Fibroblast of the aortic adventitia (primary cell): ENCODE results near the gene NECAB2. TPM values are rescaled to one million over a fixed set of nuclear protein-coding genes. Genes with fewer than 3 reads are reported as not detected.

Experiments used
- DNase-seq: peaks from one replicate; pipeline ENCODE4 v3.0.0-alpha.2; 2010; ENCODE audit warnings: low read depth
- H3K4me3 ChIP-seq: 2 replicates; pipeline ENCODE4 v1.5.1; 2011; ENCODE audit warnings: low read depth, mild to moderate bottlenecking, control low read depth, low read length, moderate library complexity
- total RNA-seq: library from RNA; depleted of rRNA; stranded (reverse); fragments of >200 nt; gene quantifications from 2 replicates; pipeline ENCODE4 v1.2.3, GENCODE V29; 2012; ENCODE audit warnings: low replicate concordance
- TF ChIP-seq, protein P1 (sequence below): IDR thresholded peaks from 2 replicates; pipeline ENCODE4 v1.5.1; 2011; ENCODE audit warnings: mild to moderate bottlenecking, low read length, control low read depth, inconsistent platforms; ENCODE audit not compliant: insufficient read depth

NECAB2 gene
- total RNA-seq, 1 donor, result 0.18 TPM

DNA sequence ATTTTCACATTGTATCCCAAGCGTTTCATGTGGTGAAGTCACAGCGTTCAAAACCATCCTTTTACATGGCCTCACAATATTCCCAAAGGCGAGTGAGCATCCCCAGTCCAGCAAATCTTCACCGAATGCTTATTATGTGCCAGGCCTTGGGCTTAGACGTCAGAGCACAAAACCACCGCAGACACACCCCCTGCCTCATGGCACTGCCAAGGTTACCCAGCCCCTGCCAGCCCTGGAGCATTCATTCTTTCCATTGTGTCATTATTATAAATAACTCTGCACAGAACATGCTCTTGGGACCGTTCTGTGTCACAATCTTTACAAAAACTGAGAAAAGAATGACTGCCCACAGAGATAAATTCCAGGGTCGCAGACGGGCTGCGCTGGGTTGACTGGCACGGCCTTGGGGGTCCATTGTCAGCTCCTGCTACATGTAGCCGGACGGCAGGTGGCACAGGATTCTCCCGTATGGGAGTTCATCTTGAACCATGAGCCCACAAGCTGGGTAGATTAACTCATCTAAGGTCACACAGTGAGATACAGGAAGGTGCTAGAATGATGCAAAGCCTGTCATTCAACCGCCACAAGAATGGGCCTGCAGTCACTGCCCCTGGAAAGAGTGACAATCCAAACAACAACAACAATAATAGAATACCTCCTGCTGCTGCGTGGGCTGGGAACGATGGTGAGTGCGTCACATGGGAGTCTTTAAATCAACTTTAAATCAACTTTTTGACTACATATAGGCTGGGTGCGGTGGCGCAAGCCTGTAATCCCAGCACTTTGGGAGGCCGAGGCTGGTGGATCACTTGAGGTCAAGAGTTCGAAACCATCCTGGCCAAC, 4.5 kb upstream of the NECAB2 start:
- TF ChIP-seq, protein P1, sequence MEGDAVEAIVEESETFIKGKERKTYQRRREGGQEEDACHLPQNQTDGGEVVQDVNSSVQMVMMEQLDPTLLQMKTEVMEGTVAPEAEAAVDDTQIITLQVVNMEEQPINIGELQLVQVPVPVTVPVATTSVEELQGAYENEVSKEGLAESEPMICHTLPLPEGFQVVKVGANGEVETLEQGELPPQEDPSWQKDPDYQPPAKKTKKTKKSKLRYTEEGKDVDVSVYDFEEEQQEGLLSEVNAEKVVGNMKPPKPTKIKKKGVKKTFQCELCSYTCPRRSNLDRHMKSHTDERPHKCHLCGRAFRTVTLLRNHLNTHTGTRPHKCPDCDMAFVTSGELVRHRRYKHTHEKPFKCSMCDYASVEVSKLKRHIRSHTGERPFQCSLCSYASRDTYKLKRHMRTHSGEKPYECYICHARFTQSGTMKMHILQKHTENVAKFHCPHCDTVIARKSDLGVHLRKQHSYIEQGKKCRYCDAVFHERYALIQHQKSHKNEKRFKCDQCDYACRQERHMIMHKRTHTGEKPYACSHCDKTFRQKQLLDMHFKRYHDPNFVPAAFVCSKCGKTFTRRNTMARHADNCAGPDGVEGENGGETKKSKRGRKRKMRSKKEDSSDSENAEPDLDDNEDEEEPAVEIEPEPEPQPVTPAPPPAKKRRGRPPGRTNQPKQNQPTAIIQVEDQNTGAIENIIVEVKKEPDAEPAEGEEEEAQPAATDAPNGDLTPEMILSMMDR, result no peak
- no peak overlapping the region for H3K4me3 ChIP-seq
- DNase-seq, result no peak

DNA sequence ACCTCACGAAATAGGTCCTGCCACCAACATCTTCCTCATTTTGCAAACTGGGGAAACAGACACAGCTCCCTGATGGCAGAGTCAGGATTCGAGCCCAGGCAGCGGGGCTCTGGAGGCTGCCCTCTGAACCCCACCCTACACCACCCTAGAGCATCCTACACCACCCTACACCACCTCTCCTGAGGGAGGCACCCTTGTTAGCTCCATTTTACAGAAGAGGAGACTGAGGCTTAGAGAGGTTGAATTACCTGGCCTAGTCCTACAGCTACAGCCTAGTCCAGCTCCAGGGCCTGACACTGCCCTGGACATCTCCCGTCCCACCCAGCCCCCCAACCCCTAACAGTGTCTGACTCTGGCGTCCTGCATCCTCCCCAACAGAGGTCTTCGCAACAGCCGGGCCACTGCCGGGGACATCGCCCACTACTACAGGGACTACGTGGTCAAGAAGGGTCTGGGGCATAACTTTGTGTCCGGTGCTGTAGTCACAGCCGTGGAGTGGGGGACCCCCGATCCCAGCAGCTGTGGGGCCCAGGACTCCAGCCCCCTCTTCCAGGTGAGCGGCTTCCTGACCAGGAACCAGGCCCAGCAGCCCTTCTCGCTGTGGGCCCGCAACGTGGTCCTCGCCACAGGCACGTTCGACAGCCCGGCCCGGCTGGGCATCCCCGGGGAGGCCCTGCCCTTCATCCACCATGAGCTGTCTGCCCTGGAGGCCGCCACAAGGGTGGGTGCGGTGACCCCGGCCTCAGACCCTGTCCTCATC, 3.2 kb upstream of the NECAB2 start:
- TF ChIP-seq, protein P1, result no peak
- DNase-seq, result no peak
- no peak overlapping the region for H3K4me3 ChIP-seq

DNA sequence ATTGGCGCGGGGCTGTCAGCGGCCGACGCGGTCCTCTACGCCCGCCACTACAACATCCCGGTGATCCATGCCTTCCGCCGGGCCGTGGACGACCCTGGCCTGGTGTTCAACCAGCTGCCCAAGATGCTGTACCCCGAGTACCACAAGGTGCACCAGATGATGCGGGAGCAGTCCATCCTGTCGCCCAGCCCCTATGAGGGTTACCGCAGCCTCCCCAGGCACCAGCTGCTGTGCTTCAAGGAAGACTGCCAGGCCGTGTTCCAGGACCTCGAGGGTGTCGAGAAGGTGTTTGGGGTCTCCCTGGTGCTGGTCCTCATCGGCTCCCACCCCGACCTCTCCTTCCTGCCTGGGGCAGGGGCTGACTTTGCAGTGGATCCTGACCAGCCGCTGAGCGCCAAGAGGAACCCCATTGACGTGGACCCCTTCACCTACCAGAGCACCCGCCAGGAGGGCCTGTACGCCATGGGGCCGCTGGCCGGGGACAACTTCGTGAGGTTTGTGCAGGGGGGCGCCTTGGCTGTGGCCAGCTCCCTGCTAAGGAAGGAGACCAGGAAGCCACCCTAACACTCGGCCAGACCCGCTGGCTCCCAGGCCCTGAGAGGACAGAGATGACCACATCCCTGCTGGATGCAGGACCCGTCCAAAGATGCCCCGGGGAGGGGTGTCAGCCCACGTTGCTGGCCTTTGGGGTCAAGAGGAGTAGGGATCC, 2.4 kb upstream of the NECAB2 start:
- TF ChIP-seq, protein P1, result no peak
- no peak for DNase-seq

DNA sequence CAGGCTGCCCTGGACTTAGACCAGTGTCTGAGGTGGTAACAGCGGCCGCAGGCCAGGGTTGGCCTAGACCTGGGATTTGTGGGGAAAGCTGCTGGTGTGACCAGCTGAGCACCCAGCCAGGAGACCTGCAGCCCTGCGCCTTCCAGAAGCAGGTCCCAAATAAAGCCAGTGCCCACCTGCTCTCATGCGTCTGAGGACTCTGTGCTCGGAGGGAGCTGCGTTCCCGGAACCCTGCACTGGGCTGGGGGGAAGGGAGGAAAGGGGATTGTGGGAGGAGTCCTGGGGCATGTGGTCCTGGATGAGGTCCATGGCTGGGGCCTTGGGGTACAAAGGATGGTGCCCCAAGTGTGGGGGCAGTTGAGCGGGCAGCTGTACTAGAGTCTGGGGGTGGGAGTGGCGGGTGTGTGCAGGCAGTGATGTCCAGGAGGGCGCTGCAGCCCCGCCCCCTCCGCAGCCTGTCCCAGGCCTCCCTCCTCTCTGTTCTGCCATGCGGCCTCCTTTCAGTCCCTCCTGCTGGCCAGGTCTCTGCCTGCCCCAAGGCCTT, 1.8 kb upstream of the NECAB2 start:
- no peak overlapping the region for H3K4me3 ChIP-seq
- TF ChIP-seq, protein P1, result no peak
- no peak for DNase-seq

More for the DNA sequence above, 2.4 kb upstream of the NECAB2 start:
- no peak overlapping the region for H3K4me3 ChIP-seq

DNA sequence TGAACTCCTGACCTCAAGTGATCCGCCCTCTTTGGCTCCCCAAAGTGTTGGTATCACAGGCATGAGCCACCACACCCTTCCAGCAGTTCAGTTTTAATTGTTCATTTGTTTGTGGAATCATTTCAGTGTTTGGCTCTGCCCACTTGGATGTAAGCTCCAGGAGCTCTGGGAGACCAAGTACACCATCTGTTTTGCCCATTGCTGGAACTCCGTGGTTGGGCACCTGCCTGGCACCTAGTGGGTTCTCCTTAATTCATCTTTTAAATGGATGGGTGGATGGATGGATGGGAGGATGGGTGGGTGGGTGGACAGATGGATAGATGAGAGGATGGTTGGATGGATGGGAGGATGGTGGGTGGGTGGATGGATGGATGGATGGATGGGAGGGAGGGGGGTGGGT, 953 bp upstream of the NECAB2 start:
- no peak for DNase-seq
- TF ChIP-seq, protein P1, result no peak
- H3K4me3 ChIP-seq, result no peak overlapping the region

DNA sequence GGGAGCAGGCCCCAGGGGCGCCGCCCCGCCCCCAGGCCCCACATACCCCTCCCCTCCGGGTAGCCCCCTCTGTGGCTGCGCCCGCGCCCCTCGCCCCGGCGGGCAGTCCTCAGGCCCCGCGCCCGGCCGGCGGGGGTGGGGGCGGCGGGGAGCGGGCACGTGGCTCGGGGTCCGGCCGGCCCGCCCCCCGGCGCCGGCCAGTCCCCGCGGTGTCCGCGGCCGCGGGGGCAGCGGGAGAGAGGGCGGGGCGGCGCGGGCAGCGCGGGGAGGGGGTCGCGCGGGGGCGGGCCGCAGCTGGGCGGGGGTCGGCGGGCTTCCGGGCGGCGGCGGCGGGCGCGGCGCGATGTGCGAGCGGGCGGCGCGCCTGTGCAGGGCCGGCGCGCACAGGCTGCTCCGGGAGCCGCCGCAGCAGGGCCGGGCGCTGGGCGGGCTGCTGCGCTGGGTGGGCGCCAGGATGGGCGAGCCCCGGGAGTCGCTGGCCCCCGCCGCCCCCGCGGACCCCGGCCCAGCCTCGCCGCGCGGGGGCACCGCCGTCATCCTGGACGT, 335 bp downstream of the NECAB2 start:
- no peak for DNase-seq
- TF ChIP-seq, protein P1, result no peak
- peak overlapping the region; percentile 48 for H3K4me3 ChIP-seq
